Activated T-cell treated with anti-CD3 and anti-CD28 coated beads for 1 hour (primary cell): ENCODE data around the gene SELENOK.
A peak's percentile ranks its signal among the peaks of the same experiment; 100 is the strongest.

ENCODE experiments used
- DNase-seq: peaks from one replicate; pipeline ENCODE4 v3.0.0-alpha.2; 2020; ENCODE audit warnings: low read depth

SELENOK gene

DNA sequence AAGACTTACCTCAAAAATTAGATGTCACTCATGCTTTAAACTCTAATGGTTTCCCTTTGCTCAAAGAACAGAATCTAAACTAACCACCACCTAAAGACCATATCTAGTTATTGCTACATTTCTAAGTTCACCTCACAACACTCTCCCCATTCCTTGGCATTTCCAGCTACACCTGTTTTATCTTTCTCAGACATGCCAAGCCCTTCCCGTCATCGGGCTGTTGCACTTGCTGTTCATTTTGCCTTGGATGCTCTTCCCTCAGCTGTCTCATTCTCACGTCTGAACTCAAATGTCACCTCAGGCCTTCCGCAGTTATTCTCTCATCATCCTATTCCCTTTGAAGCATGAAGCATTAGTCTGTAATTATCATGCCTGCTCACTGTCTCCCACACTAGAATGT, 8.7 kb downstream of the SELENOK start:
- no peak for DNase-seq

DNA sequence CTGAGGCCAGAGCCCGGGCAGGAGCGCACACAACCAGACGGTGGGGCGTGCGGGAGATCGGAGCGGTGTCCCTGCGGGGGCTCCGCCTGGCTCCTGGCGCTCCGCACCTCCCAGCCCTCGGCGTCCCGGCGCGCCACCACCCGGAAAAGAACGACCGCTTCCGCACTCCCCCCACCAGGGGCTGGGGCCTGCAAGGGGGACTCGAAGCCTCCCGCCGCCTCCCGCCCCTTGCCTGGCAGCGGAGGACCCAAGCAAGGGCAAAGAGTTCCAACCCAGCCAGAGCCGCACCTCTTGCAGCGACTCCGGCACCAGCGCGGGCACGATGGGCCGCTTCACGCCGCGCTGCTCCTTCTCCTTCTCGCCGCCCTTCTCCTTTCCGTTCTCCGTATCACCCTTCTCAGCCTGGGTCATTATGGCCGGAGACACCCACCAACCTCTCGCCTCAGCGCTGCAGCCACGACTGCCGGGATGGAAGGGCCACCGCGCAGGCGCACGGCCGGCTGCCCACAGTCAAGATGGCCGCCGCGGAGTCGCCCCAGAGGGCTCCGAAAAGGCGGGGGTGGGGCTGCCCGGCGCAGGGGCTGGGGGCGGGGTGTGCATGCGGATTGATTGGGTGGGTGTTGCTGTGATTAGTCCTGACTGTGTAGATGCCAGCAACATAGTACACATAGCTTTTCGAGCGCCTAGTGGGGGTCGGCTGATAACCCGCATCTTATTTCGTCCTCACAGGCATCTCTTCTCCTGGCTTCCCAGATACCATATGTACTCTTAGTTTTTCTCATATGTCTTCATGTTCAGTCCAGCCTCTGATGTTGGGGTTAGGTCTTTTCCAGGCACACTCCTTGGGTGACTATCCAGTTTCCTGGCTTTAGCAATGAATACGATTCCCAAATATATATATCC, 9.7 kb downstream of the SELENOK start, which contains the start of gene ACTR8:
TSS of gene ACTR8 (minus strand) at position 462 of the 903 bp plus-strand sequence. CDS start at position 411, 51 bp downstream.
- DNase-seq = peak; percentile 80

DNA sequence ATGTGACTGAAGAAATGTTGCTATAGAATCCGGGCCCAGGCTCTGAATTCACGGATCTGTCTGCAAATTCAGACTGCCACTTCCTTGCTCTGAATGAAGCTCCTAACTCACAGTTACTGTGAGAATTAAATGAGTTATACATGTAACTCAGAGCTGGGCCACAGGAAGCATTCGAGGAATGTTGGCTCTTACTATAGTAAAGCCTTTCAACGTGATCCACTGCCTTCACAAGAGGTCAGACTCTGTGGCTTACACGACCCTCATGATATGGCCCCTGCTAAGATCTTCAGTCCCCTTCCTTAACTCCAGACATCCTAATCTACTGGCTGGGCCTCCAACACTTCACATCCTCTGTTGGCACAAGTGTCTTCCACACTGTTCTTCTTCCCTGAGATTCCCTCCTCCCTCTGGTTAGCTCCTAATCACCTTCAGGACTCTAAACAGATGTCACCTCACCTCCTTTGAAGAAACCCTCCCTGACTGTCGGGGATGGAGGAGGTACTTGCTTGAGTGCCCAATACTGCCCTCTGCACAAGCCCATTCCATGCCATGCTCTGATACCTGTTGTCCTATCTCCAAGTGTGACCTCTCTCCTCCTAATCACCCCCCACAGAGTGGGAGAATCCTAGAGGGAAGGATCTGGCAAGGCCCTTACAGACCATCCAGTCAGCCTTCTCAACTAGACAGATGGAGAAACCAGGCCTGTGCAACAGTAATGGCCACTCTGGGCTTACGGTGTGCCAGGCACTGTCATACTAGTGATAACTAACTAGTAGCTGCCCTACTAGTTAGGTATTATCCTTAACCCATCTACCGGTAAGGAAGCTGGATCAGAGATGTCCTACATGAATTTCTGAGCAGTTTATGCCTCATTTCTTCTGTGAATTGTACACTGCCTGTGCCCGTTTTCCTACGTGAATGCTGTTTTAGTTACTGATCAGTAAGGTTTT, 11.0 kb downstream of the SELENOK start:
- DNase-seq = no peak

DNA sequence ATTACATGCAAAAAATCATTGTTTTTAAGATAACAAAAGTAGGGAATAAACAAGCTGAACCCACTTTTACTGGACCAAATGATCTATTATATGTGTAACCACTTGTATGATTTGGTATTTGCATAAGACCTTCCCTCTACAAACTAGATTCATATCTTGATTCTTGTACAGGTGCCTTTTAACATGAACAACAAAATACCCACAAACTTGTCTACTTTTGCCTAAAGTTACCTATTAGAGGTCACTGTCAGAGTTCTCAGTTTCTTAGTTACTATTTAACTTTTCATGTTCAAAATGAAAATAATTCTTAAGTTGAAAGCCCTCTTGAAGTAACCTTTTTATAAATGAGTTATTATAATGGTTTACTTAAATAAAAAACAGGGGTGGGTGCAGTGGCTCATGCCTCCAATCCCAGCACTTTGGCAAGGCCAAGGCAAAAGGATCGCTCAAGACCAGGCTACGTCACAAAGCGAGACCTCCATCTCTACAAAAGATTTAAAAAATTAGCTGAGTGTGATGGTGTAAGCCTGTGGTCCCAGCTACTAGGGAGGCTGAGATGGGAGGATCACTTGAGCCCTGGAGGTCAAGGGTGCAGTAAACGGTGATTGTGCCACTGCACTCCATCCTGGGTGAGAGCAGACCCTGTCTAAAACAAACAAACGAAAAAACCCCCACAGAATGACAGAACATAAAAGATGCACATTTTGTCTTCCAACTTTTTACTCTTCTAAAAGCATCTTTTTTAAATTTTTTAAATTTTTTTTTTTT, 25.7 kb downstream of the SELENOK start:
- DNase-seq = no peak

DNA sequence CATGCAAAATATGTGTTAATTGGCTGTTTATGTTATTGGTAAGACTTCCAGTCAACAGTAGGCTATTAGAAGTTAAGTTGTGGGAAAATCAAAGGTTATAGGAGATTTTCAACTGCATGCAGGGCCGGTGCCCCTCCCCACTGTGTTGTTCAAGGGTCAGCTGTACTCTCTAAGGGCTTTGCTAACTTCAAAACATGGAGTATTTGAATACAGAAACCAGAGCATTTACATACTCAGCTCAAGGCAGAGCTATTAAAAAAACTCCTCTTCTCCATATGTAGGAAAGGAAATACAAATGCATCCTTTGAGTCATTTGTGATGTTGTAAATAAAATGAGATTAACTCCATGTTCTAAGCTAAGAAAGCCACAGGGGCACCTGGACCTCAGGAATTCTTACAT, 28.5 kb downstream of the SELENOK start:
- no peak for DNase-seq

DNA sequence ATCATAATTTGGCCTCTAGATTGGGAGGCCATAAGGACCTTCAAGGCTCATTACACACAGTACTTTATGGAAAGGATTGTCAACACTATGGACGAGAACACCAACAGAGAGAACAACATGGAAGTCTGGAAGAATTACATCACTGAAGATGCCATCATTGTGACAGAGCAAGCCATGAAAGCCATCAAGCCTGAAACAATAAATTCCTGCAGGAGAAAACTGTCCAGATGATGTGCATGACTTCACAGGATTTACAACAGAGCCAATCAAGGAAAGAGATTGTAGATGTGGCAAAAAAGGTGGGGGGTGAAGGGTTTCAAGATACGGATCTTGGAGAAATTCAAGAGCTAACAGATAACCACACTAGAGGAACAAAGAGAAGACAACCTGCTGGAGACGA, 29.4 kb downstream of the SELENOK start:
- DNase-seq = no peak

DNA sequence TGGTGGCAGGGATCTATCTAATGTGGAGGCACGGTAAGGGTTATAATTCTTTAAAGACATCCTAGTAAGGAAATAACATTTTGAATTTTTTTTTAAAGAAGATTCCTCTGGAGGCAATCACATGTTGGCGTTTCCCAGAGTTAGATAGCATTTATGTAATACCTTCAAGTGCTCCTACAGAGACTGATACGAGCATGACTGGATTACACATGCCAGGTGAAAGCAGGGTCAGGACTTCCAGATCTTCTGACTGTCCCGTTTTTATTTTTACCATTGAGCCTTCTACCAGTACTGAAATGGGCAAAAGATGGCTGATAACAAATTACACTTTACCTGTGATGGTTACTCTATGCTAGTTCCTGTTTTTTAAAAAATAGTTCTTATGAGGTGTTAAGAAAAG, 31.5 kb downstream of the SELENOK start:
- DNase-seq = no peak

DNA sequence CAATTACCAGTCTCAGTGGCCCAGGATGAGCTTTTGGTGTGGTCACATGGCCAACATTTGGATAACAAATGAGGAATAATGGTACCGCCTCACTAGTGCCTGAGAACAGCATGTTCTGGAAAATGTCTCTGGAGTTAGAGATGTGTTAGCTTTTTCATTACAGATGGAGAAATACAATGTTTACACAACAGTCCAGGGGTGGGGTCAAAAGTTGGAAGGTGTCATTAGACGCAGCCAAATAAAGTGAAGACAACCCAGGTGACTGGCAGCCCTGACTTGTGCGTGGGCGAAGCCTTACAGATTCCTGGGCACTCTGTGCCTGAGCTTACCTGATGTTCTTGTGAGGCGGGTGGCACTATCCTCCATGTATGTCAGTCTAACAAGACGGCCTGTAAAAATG, 32.5 kb downstream of the SELENOK start:
- no peak for DNase-seq

DNA sequence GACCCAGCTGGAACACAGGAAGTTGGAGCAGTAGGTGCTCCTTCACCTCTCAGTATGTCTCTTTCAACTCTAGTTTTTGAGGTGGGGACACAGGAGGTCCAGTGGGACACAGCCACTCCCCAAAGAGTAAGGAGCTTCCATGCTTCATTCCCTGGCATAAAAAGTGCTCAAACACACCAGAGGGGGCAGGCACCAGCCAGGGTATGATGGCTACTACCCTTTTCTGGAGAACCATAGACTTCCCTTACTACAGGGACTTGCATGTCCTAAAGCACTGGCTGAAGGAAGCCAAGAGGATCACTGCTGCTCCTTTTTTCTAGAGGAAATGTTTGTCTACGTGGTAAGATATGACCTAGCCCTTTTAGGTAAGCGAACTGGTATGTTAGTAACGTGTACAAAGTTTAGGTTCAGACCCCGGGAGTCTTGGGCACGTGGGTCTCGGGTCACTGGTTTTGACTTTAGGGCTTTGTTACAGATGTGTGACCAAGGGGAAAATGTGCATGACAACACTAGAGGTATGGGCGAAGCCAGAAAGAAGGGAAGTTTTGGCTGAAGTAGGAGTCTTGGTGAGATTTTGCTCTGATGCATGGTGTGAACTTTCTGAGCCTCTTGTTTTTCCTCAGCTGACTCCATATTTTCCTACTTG, 33.4 kb downstream of the SELENOK start:
- no peak for DNase-seq

DNA sequence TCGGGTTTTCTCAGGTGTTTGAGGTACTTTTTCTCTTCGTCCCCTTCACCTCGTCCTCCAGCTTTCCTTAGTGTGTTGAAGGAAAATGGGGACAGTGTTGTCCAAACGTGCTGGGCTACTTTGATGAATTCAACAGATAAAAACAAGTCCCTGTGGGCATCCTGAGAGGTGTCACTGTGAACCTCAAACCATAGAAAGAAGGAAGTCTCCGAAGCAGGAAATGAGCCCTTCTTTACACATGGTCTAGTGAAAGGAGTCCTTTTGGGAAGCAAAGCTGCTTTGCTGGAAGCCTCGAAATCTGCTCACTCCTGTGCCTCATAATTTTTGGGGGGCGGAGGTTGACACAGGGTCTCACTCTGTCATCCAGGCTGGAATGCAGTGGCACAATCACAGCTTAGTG, 34.7 kb downstream of the SELENOK start:
- DNase-seq = no peak

DNA sequence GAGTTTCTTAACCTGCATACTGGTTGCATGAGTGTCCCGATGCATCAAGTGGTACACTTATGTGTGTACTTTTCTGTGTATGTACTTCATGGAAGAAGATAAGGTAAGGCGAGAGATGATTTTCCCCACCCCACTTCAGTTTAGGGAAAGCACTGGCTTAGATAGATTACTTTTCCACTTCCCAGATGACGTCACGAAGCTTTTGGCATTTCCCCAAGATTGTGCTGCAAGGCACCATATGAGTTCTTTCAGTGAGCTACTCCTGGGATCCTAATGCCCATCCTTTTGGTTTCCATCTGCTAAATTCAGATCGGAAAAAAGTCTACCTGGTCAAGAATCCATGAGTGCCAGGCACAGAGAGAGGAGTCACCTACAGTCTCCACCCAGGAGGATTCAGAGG, 40.8 kb downstream of the SELENOK start:
- DNase-seq = no peak

DNA sequence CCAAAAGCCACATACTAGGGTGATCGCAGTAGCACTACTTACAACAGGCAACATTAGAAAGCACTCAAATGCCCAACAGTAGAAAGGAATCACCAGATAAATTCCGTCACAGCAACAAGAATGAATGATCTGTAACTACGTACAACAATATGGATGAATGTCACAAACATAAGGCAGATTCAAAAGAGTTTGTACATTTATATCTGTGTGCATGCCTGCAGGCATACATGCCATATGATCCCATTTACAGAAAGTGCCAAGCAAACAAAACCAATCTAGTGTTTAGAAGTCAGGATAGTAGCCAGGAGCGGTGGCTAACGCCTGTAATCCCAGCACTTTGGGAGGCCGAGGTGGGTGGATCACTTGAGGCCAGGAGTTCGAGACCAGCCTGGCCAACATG, 41.7 kb downstream of the SELENOK start:
- no peak for DNase-seq

DNA sequence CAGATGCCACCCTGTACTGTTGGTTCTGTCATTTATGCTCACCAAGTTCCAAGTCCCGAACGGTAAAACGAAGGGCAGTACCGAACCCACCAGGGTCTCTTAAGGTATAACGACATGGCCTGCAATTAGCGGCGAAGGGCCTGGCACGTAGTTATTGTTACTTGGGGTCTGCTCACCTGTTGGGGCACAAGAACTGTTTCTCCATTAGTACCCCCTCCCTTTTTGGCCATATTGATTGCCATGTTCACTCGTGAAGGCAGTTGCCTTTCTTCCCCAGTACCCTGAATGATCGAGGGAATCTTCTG, 44.9 kb downstream of the SELENOK start:
- no peak for DNase-seq

DNA sequence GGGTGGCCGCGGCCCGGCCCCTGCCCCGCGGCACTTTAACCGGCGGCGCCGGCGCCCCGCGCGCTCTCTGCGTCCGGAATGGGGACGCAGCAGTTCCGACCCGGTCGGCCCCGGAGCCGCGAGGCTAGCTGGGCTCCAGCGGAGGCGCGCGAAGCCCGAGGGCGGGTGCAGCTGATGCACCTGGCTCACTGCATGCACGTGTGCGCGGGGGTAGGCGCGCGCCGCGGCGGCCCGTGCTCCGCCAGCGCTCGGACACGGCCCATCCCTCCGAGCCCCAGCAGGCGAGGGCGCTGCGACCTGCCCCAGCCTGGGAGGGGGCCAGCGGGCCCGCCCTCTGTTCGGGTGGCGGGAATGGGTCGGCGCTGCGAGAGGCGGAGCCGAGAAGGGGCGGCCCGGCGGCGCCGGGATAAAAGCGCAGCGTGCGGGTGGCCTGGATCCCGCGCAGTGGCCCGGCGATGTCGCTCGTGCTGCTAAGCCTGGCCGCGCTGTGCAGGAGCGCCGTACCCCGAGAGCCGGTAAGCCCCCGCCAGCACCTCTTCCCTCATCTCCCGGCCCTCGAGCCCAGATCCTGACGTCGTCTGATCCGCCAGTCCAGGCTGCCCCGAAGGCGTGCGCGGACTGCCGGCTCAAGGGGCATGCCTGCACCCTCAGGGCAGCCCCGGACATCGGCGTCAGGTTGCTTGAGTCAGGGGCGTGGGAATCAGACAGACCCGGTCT, 45.4 kb downstream of the SELENOK start, which contains the start of the genes CHDH and IL17RB:
TSS of gene CHDH (minus strand) at position 286 of the 717 bp plus-strand sequence. CDS start 22,411 bp downstream, outside the sequence.
TSS of gene IL17RB (plus strand) at position 435 of the 717 bp plus-strand sequence. CDS start at position 456, 21 bp downstream.
- DNase-seq = no peak

DNA sequence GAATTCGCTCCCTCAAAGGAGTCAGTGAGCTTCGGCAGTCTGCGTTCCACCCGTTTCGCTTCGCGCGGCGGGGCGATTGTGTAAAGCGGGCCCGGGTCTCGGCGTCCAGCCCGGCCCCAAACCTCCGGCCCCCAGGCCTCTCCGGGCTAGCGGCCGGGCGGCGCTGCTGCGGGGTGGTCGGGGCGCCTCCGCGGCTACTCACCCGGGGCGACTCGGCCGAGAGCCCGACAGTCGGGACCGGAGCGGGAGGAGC, 45.9 kb downstream of the SELENOK start:
- no peak for DNase-seq

DNA sequence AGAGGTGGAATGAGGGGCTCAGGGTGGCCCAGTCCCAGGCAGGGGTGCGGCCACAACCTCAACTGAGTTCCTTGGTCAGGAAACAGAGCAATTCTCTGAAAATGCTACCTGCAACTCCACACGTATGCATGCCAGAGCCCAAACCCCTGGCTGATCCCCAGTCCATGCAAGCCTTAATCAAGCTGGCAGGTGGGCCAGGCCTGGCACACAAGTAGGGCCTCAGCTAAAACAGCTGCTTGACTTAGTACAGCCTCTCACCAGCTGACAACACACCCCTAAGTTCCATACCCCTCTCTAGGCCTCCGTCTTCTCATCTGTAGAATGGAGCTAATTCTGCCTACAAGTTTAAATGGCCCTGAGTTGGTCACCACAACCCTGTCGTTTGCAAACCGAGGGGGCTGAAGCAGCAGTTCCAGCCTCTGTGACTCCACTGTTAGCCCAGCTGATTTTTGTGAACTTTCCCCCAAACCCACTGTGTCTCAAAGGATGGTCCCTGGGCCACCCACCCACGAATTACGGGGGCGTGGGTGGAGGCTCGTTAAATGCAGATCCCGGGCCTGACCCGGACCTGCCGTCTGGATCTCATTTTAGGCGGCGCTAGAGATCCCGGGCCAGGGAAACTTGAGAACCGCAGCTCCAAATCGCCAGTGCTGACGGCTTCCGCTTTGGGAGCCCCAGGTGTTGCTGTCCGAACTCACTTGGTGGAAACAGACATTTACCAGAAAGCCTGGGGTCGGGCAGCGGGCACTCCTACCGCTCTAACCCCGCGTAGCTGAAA, 46.4 kb downstream of the SELENOK start:
- DNase-seq = no peak

DNA sequence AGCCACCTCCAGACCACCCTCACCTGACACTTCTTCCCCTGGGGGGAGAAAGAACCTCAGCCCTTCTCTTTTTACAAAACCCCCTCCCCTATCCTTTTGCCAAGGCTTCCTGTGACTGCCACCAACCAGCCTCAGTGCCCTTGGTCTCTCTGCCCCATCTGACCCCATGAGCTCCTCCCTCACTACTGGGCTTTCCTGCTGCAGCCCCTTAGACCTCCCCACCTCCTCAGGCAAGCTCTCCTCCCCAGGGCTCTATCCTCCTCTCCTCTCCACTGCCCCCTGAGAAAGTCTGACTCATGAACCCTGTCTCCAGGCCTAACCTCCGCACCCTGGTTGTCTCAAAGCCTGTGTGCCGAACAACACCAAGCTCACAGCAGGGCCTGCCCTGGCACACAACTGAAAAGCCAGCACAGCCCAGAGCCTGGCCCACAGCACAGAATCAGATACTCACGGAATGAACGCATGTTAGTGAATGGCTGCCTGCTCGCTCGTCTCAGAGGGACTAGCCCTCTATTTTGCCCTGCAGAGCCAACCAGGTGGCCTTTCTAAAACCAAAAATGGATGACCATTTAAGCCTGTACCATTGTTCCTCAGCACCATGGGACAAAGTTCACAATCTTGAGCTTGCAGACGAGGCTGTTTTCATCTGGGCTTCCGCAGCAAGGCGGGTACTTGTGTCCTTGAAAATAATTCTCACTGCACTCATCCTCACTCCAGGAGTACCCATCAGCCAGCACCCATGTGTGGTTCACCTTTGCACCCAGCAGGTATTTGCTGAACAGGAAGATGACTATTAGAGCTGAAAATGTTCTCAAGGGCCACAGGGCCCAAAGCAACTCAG, 47.2 kb downstream of the SELENOK start:
- DNase-seq = no peak

DNA sequence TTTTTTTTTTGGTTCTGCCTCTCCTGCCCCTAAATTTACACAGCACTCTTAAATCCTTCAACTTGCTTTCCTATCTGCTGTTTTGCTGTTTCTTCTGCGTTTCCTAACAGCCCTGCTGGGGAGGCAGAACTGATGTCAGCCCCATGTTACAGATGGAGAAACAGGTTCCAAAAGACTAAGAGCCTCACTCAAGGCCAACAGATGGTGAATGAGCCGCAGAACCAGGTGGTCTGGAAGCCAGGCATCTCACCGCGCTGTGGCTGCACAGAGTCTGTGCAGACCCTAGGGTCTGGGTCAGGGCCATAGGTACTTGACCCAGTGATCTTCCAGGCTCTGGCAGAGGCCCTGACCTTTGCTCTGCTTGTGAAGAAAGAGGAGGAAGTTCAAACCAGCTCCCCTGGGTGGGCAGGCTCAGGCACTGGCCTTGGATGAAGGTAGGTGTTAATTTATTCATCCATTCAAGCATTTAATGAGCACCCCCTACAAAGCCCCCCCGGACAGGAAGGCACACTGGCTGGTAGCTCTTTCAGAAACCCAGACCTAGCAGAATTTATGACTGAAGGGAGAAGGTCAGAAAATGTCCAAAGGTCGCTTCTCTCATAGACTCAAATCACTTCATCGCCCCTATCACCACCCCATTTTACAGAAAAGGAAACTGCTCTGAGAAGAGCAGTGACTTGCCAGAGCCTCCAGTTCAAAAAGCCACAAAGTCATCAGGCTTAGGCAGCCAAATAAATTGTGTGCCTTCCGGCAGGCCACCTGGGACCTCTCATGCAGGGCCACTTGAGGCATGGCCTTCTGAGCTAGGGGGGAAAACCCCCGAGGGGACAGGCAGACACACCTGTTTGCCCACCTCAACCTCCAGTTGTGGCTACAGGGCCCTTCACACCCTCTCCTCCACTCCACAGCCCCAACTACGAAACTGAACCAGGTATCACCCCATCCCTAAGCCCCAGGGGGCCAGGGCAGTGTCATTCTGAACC, 48.2 kb downstream of the SELENOK start:
- no peak for DNase-seq
